Measurements from ENCODE around the gene POLR3F.

DNA sequence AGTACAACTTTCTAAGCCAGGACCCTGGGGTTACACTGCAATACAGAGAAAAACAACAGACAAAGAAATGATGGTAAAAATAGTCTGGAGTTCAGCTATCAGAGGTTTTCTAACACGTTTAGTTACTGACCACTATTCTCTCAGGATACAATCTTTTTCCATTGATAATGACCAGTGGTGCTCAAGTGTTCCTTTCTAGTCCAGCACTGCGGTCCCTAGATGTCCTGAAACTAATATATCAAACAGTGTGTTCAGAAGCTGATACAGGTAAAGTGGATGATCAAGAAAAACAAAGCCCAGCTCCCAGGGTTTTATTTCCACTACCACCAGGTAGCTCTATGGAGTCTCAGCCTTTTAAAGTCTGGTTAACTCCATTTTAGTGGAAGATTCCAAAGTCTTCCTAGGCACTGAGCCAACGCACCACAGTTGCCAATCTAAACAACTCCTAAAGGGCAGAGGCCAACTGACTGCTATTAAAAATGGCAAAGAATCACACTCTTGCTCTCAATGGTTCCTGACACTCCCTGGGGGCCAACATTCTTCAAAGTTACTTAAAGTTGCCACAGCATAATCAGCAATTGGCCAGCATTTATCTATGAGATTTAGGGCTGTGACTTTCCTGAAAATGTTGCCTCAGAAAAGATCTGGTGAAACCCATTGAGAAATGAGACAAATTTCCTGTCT, 38.6 kb upstream of the POLR3F start:
- TF ChIP-seq EP300 (IDR thresholded peaks at IDR 0.05; ENCODE audit: borderline replicate concordance) (0 out of 2 replicates have a peak, but pooled peaks have one; percentile 15), CEBPB (IDR thresholded peaks at IDR 0.05) (no peak), CREB1 (IDR thresholded peaks at IDR 0.05; ENCODE audit: low read depth) (no peak), NFIC (IDR thresholded peaks at IDR 0.05) (peak; percentile 79), TAF1 (IDR thresholded peaks at IDR 0.05; ENCODE audit: low read depth) (no peak), EGR1 (IDR thresholded peaks at IDR 0.05) (no peak), RAD21 (IDR thresholded peaks at IDR 0.05; ENCODE audit: low read depth) (no peak), ZBTB7A (IDR thresholded peaks at IDR 0.05; ENCODE audit: low read depth) (no peak), TCF12 (IDR thresholded peaks at IDR 0.05; ENCODE audit: low read depth) (no peak), TEAD4 (IDR thresholded peaks at IDR 0.05) (no peak)
- TF ChIP-seq, protein P1, sequence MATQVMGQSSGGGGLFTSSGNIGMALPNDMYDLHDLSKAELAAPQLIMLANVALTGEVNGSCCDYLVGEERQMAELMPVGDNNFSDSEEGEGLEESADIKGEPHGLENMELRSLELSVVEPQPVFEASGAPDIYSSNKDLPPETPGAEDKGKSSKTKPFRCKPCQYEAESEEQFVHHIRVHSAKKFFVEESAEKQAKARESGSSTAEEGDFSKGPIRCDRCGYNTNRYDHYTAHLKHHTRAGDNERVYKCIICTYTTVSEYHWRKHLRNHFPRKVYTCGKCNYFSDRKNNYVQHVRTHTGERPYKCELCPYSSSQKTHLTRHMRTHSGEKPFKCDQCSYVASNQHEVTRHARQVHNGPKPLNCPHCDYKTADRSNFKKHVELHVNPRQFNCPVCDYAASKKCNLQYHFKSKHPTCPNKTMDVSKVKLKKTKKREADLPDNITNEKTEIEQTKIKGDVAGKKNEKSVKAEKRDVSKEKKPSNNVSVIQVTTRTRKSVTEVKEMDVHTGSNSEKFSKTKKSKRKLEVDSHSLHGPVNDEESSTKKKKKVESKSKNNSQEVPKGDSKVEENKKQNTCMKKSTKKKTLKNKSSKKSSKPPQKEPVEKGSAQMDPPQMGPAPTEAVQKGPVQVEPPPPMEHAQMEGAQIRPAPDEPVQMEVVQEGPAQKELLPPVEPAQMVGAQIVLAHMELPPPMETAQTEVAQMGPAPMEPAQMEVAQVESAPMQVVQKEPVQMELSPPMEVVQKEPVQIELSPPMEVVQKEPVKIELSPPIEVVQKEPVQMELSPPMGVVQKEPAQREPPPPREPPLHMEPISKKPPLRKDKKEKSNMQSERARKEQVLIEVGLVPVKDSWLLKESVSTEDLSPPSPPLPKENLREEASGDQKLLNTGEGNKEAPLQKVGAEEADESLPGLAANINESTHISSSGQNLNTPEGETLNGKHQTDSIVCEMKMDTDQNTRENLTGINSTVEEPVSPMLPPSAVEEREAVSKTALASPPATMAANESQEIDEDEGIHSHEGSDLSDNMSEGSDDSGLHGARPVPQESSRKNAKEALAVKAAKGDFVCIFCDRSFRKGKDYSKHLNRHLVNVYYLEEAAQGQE (IDR thresholded peaks at IDR 0.05; ENCODE audit: low read depth): no peak
- TF ChIP-seq, protein P2, sequence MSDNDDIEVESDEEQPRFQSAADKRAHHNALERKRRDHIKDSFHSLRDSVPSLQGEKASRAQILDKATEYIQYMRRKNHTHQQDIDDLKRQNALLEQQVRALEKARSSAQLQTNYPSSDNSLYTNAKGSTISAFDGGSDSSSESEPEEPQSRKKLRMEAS (IDR thresholded peaks at IDR 0.05): no peak
- TF ChIP-seq, protein P3, sequence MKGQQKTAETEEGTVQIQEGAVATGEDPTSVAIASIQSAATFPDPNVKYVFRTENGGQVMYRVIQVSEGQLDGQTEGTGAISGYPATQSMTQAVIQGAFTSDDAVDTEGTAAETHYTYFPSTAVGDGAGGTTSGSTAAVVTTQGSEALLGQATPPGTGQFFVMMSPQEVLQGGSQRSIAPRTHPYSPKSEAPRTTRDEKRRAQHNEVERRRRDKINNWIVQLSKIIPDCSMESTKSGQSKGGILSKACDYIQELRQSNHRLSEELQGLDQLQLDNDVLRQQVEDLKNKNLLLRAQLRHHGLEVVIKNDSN (IDR thresholded peaks at IDR 0.05): no peak

Measured in Ishikawa (cell line).